Measurements from ENCODE around the gene TSPEAR. TPM values are rescaled to one million over a fixed set of nuclear protein-coding genes. Genes with fewer than 3 reads are reported as not detected.

The TSPEAR gene
- total and polyA plus RNA-seq, 2 of the 13 experiments (the other 11 are each of a cell fraction or from before 2014, with no cell fraction given), result 0.07 to 0.32 TPM

- no peak for TF ChIP-seq EEA1 (CRISPR knock-in tag; IDR thresholded peaks at IDR 0.05; ENCODE audit: borderline replicate concordance)
- no peak for TF ChIP-seq IKZF4 (CRISPR knock-in tag; IDR thresholded peaks at IDR 0.05; ENCODE audit: borderline replicate concordance, low read depth, not compliant biosample characterization)
- no peak for TF ChIP-seq ATF2 (CRISPR knock-in tag; IDR thresholded peaks at IDR 0.05)
- no peak for TF ChIP-seq MTF1 (CRISPR knock-in tag; IDR thresholded peaks at IDR 0.05)
- no peak for TF ChIP-seq XBP1 (CRISPR knock-in tag; IDR thresholded peaks at IDR 0.05)
- TF ChIP-seq ASH2L (IDR thresholded peaks at IDR 0.05; ENCODE audit: insufficient read length, low read depth, low read length), result peak; percentile 16
- no peak for TF ChIP-seq ZBTB8A (CRISPR knock-in tag; IDR thresholded peaks at IDR 0.05; ENCODE audit: borderline replicate concordance, low read depth)
- TF ChIP-seq ZNF816 (CRISPR knock-in tag; IDR thresholded peaks at IDR 0.05; ENCODE audit: borderline replicate concordance), result no peak
- TF ChIP-seq, protein P1, sequence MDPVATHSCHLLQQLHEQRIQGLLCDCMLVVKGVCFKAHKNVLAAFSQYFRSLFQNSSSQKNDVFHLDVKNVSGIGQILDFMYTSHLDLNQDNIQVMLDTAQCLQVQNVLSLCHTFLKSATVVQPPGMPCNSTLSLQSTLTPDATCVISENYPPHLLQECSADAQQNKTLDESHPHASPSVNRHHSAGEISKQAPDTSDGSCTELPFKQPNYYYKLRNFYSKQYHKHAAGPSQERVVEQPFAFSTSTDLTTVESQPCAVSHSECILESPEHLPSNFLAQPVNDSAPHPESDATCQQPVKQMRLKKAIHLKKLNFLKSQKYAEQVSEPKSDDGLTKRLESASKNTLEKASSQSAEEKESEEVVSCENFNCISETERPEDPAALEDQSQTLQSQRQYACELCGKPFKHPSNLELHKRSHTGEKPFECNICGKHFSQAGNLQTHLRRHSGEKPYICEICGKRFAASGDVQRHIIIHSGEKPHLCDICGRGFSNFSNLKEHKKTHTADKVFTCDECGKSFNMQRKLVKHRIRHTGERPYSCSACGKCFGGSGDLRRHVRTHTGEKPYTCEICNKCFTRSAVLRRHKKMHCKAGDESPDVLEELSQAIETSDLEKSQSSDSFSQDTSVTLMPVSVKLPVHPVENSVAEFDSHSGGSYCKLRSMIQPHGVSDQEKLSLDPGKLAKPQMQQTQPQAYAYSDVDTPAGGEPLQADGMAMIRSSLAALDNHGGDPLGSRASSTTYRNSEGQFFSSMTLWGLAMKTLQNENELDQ (CRISPR knock-in tag; IDR thresholded peaks at IDR 0.05; ENCODE audit: borderline replicate concordance), result no peak
- peak; percentile 34; the same call in 1 of the 2 replicates for TF ChIP-seq REPIN1 (CRISPR knock-in tag; IDR thresholded peaks at IDR 0.05; ENCODE audit: borderline replicate concordance, low read depth)
- TF ChIP-seq, protein P2, sequence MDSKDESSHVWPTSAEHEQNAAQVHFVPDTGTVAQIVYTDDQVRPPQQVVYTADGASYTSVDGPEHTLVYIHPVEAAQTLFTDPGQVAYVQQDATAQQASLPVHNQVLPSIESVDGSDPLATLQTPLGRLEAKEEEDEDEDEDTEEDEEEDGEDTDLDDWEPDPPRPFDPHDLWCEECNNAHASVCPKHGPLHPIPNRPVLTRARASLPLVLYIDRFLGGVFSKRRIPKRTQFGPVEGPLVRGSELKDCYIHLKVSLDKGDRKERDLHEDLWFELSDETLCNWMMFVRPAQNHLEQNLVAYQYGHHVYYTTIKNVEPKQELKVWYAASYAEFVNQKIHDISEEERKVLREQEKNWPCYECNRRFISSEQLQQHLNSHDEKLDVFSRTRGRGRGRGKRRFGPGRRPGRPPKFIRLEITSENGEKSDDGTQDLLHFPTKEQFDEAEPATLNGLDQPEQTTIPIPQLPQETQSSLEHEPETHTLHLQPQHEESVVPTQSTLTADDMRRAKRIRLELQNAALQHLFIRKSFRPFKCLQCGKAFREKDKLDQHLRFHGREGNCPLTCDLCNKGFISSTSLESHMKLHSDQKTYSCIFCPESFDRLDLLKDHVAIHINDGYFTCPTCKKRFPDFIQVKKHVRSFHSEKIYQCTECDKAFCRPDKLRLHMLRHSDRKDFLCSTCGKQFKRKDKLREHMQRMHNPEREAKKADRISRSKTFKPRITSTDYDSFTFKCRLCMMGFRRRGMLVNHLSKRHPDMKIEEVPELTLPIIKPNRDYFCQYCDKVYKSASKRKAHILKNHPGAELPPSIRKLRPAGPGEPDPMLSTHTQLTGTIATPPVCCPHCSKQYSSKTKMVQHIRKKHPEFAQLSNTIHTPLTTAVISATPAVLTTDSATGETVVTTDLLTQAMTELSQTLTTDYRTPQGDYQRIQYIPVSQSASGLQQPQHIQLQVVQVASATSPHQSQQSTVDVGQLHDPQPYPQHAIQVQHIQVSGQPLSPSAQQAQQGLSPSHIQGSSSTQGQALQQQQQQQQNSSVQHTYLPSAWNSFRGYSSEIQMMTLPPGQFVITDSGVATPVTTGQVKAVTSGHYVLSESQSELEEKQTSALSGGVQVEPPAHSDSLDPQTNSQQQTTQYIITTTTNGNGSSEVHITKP (CRISPR knock-in tag; IDR thresholded peaks at IDR 0.05; ENCODE audit: low read depth), result no peak
- TF ChIP-seq ZNF335 (CRISPR knock-in tag; IDR thresholded peaks at IDR 0.05), result peak; percentile 98
- no peak for TF ChIP-seq ZNF432 (CRISPR knock-in tag; IDR thresholded peaks at IDR 0.05; ENCODE audit: borderline replicate concordance)
- TF ChIP-seq YEATS2 (CRISPR knock-in tag; IDR thresholded peaks at IDR 0.05; ENCODE audit: borderline replicate concordance), result no peak
- no peak for TF ChIP-seq MXD4 (CRISPR knock-in tag; IDR thresholded peaks at IDR 0.05)
- no peak for TF ChIP-seq SP5 (CRISPR knock-in tag; IDR thresholded peaks at IDR 0.05; ENCODE audit: borderline replicate concordance, low read depth)
- TF ChIP-seq ZNF430 (CRISPR knock-in tag; IDR thresholded peaks at IDR 0.05), result no peak
- TF ChIP-seq JUND (CRISPR knock-in tag; IDR thresholded peaks at IDR 0.05), result no peak
- no peak for TF ChIP-seq ZNF772 (CRISPR knock-in tag; IDR thresholded peaks at IDR 0.05)
- TF ChIP-seq PAWR (CRISPR knock-in tag; IDR thresholded peaks at IDR 0.05; ENCODE audit: borderline replicate concordance), result peak; percentile 15; the same call in 1 of the 2 replicates
- TF ChIP-seq ONECUT2 (CRISPR knock-in tag; IDR thresholded peaks at IDR 0.05), result no peak
- TF ChIP-seq MAFG (CRISPR knock-in tag; IDR thresholded peaks at IDR 0.05), result 0 out of 2 replicates have a peak, but pooled peaks have one; percentile 15
These were observed 204.8 kb downstream of the TSPEAR start (continued) for GRCh38 chr21:44506279-44507255.
